Thyroid gland (tissue), 4 donors: ENCODE measurements around the gene LUZP2.

Experiments used
- POLR2A ChIP-seq, 2 donors: fragments of 450-650 bp; IDR thresholded peaks; one replicate each; pipeline ENCODE4 v1.6.1; 2017; ENCODE audit warnings: antibody characterized with exemption in 2 of 2, mild to moderate bottlenecking in 2 of 2, moderate library complexity in 1 of 2
- TF ChIP-seq, protein P1 (sequence below), 6 experiments: fragments of 200-600 bp in 3 of 6; fragments of 450-650 bp in 3 of 6; sonication (generic) in 3 of 6; IDR thresholded peaks; one replicate each; pipeline ENCODE4 v1.5.1; 2016 to 2019; ENCODE audit warnings: antibody characterized with exemption in 6 of 6, mild to moderate bottlenecking in 2 of 6, inconsistent platforms in 1 of 6, moderate library complexity in 1 of 6

DNA sequence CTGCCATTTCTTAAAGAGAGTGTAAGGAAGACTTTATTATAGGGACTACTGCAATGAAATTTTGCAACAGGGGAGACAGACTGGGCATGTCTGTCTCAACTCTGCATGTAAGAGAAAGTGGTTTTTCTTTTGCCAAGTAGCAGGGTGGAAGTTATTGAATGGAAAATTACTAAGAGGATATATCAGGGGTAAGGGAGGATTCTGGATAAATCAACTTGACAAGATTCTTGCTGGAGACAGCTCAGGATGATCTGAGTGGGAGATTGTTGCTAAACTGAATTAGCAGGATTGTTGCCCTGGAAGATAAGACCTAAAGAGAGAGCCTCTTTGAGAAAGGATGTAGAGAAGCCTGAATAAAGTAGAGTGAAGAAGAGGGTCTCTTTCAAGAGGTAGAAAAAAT is 145.8 kb downstream of the LUZP2 start:
- TF ChIP-seq POLR2A (IDR thresholded peaks at IDR 0.05): no peak
- TF ChIP-seq, protein P1, sequence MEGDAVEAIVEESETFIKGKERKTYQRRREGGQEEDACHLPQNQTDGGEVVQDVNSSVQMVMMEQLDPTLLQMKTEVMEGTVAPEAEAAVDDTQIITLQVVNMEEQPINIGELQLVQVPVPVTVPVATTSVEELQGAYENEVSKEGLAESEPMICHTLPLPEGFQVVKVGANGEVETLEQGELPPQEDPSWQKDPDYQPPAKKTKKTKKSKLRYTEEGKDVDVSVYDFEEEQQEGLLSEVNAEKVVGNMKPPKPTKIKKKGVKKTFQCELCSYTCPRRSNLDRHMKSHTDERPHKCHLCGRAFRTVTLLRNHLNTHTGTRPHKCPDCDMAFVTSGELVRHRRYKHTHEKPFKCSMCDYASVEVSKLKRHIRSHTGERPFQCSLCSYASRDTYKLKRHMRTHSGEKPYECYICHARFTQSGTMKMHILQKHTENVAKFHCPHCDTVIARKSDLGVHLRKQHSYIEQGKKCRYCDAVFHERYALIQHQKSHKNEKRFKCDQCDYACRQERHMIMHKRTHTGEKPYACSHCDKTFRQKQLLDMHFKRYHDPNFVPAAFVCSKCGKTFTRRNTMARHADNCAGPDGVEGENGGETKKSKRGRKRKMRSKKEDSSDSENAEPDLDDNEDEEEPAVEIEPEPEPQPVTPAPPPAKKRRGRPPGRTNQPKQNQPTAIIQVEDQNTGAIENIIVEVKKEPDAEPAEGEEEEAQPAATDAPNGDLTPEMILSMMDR (IDR thresholded peaks at IDR 0.05): no peak
